ENCODE measurements around the gene SLC6A4. TPM values are rescaled to one million over a fixed set of nuclear protein-coding genes. Genes with fewer than 3 reads are reported as not detected.

SLC6A4 gene
- total and polyA plus RNA-seq, 4 donors: 3.5 to 12.7 (median 8.8) TPM

DNA sequence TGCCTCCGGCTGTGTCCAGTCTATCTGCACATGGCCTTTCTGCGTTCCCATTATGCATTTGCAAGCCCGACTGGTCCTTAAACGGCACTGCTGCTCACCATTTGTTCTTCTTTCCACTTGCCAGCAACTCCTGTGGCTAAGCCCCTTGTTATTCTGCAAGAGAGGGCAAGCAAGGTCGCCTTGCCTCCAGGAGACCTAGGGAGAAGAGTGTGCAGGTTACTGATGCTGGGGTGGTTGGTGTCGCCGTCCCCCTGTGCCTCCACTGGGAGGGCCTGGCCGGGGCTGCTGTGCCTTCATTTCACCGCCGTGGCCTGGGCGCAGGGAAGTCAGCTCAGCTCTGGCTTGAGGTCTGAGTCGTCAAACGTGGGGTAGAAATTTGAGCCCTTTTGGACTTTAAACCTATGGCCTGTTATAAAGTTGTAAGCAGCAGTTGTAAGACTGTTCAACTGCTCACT lies 12.7 kb downstream of the SLC6A4 start:
- Histone ChIP-seq H3K9me3 (ENCODE audit: control insufficient read depth in 4 of 4, insufficient read depth in 3 of 4, low read length in 3 of 4) (no peaks in the 10 kb centered on the region), H3K27me3 (ENCODE audit: control insufficient read depth in 3 of 3, insufficient read depth in 3 of 3, low read length in 2 of 3) (no peaks in the 10 kb centered on the region), H3K27ac (ENCODE audit: low read depth in 1 of 2, low read length in 1 of 2) (peak overlapping the region in 1 of 2 donors; percentile 6), H3K4me3 (no peak overlapping the region), H3K9ac (ENCODE audit: insufficient read depth in 1 of 2, low read length in 2 of 2) (no peak overlapping the region), H3K4me1 (ENCODE audit: control insufficient read depth in 5 of 5, insufficient read depth in 5 of 5, low read length in 5 of 5) (peaks cover 0 to 2% (median 0%) of the 10 kb centered on the region in 5 donors), H3K36me3 (ENCODE audit: control insufficient read depth in 4 of 4, insufficient read depth in 4 of 4, low read length in 4 of 4) (peaks cover 0 to 1% (median 0%) of the 10 kb centered on the region in 4 donors)
- ATAC-seq (ENCODE audit: insufficient read depth, low FRiP score): no peak
- DNase-seq: no peak
- WGBS, 2 donors: 84 to 86% methylated on average over 13 of the region's 13 CpGs
- TF ChIP-seq CTCF (IDR thresholded peaks at IDR 0.05; ENCODE audit: control extremely low read depth, extremely low read depth): no peak

- H3K36me3 ChIP-seq (ENCODE audit: control insufficient read depth in 4 of 4, insufficient read depth in 4 of 4, low read length in 4 of 4): peaks cover 0 to 1% (median 0%) of the 10 kb centered on the region in 4 donors
- H3K4me1 ChIP-seq (ENCODE audit: control insufficient read depth in 5 of 5, insufficient read depth in 5 of 5, low read length in 5 of 5): peaks cover 0 to 2% (median 0%) of the 10 kb centered on the region in 5 donors
- no peak for TF ChIP-seq CTCF (IDR thresholded peaks at IDR 0.05; ENCODE audit: control extremely low read depth, extremely low read depth)
- H3K27ac ChIP-seq (ENCODE audit: low read depth in 1 of 2, low read length in 1 of 2): peak overlapping the region in 1 of 2 donors; percentile 21
- H3K4me3 ChIP-seq: no peak overlapping the region
- no peaks in the 10 kb centered on the region for H3K27me3 ChIP-seq (ENCODE audit: control insufficient read depth in 3 of 3, insufficient read depth in 3 of 3, low read length in 2 of 3)
- no peak for DNase-seq
- WGBS, 2 donors: 70 to 83% methylated on average over 4 of the region's 4 CpGs
- H3K9me3 ChIP-seq (ENCODE audit: control insufficient read depth in 4 of 4, insufficient read depth in 3 of 4, low read length in 3 of 4): no peaks in the 10 kb centered on the region
- ATAC-seq (ENCODE audit: insufficient read depth, low FRiP score): no peak
- H3K9ac ChIP-seq (ENCODE audit: insufficient read depth in 1 of 2, low read length in 2 of 2): no peak overlapping the region
Measured at GRCh38 chr17:30222251-30222650, 13.2 kb downstream of the SLC6A4 start.

DNA sequence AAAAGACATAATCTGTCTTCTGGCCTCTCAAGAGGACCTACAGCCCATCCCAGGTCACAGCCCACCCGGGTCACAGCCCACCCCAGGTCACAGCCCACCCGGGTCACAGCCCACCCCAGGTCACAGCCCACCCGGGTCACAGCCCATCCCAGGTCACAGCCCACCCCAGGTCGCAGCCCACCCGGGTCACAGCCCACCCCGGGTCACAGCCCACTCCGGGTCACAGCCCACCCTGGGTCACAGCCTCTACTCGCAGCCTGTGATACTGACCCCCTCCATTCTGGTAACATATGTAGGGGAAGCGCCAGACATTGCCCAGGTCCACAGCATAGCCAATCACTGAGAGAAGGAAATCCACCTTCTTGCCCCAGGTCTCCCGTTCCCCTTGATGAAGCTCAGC lies 14.2 kb downstream of the SLC6A4 start:
- H3K9ac ChIP-seq (ENCODE audit: insufficient read depth in 1 of 2, low read length in 2 of 2): no peak overlapping the region
- H3K9me3 ChIP-seq (ENCODE audit: control insufficient read depth in 4 of 4, insufficient read depth in 3 of 4, low read length in 3 of 4): no peaks in the 10 kb centered on the region
- DNase-seq: no peak
- no peak overlapping the region for H3K27ac ChIP-seq (ENCODE audit: low read depth in 1 of 2, low read length in 1 of 2)
- H3K4me3 ChIP-seq: no peak overlapping the region
- H3K27me3 ChIP-seq (ENCODE audit: control insufficient read depth in 3 of 3, insufficient read depth in 3 of 3, low read length in 2 of 3): no peaks in the 10 kb centered on the region
- H3K4me1 ChIP-seq (ENCODE audit: control insufficient read depth in 5 of 5, insufficient read depth in 5 of 5, low read length in 5 of 5): peaks cover 0 to 2% (median 0%) of the 10 kb centered on the region in 5 donors
- whole genome bisulfite sequencing, 2 donors: 91 to 93% methylated on average over 9 to 10 of the region's 10 CpGs
- TF ChIP-seq CTCF (IDR thresholded peaks at IDR 0.05; ENCODE audit: control extremely low read depth, extremely low read depth): no peak
- no peak for ATAC-seq (ENCODE audit: insufficient read depth, low FRiP score)
- H3K36me3 ChIP-seq (ENCODE audit: control insufficient read depth in 4 of 4, insufficient read depth in 4 of 4, low read length in 4 of 4): peaks cover 0 to 1% (median 0%) of the 10 kb centered on the region in 4 donors

DNA sequence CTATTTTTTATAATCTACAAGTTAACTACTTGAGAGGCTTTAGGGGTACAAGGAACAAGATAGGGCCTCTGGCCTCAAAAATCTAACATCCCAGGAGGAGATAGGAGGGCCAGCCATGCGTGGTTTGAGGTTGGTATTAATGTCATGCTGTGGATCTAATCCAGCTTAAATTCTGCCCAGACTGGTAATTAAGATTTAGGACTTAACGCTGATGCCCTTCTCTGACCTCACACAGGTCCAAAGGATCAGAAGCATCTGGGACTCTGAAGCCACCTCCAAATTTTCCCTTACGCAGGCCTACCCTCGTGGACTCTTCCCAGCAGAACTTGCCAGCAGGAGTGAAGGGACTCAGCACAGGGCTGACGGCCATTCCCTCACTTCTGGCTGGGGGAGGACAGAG lies 15.1 kb downstream of the SLC6A4 start:
- Histone ChIP-seq H3K27ac (ENCODE audit: low read depth in 1 of 2, low read length in 1 of 2) (no peak overlapping the region), H3K4me1 (ENCODE audit: control insufficient read depth in 5 of 5, insufficient read depth in 5 of 5, low read length in 5 of 5) (peaks cover 0 to 2% (median 0%) of the 10 kb centered on the region in 5 donors), H3K36me3 (ENCODE audit: control insufficient read depth in 4 of 4, insufficient read depth in 4 of 4, low read length in 4 of 4) (peaks cover 0 to 1% (median 0%) of the 10 kb centered on the region in 4 donors), H3K4me3 (no peak overlapping the region), H3K27me3 (ENCODE audit: control insufficient read depth in 3 of 3, insufficient read depth in 3 of 3, low read length in 2 of 3) (no peaks in the 10 kb centered on the region), H3K9me3 (ENCODE audit: control insufficient read depth in 4 of 4, insufficient read depth in 3 of 4, low read length in 3 of 4) (no peaks in the 10 kb centered on the region), H3K9ac (ENCODE audit: insufficient read depth in 1 of 2, low read length in 2 of 2) (no peak overlapping the region)
- DNase-seq (no peak), ATAC-seq (ENCODE audit: insufficient read depth, low FRiP score) (no peak)
- WGBS, 2 donors: 90 to 93% methylated on average over 5 of the region's 5 CpGs
- no peak for TF ChIP-seq CTCF (IDR thresholded peaks at IDR 0.05; ENCODE audit: control extremely low read depth, extremely low read depth)

All from lung (tissue), 12 donors.